IMR-90 (cell line): ENCODE measurements around the gene PTCD2. TPM values are rescaled to one million over a fixed set of nuclear protein-coding genes. Genes with fewer than 3 reads are reported as not detected.

Experiments used
- ATAC-seq: fragments of 200-7000 bp; cut with Tn5 transposase; 2 replicates; pipeline ENCODE4 v1.9.1; 2020; ENCODE audit warnings: low read depth, mild to moderate bottlenecking, moderate library complexity
- BruUV-seq: library from RNA; stranded (reverse); fragments of 400-500 nt; replicated peaks from 2 replicates; lab custom pipeline; 2021; lab: Mats Ljungman, UMichigan
- CTCF ChIA-PET: fragments of 300-600 bp; formaldehyde crosslinking; extraction: SDS; loops from one replicate; lab custom pipeline; 2021; ENCODE audit warnings: antibody characterized with exemption; lab: Yijun Ruan, JAX
- POLR2A ChIA-PET: fragments of 300-600 bp; sonication (Branson Sonifier 250); formaldehyde crosslinking; loops from one replicate; lab custom pipeline; 2022; ENCODE audit warnings: antibody characterized with exemption; ENCODE audit not compliant: unreplicated experiment; lab: Charles Lee
- DNase-seq: peaks from one replicate; pipeline ENCODE4 v3.0.0; 2013
- H2AFZ ChIP-seq: replicated peaks from 2 replicates; pipeline ENCODE3; 2013; ENCODE audit warnings: low read length, mild to moderate bottlenecking; ENCODE audit not compliant: poor library complexity
- H2AK5ac ChIP-seq: 2 replicates; pipeline ENCODE4 v1.6.1; 2013; ENCODE audit warnings: low read depth, low read length, inconsistent platforms
- H2AK9ac ChIP-seq: replicated peaks from 2 replicates; pipeline ENCODE3; 2013; ENCODE audit warnings: mild to moderate bottlenecking, low read depth, low read length, moderate library complexity; ENCODE audit not compliant: poor library complexity
- H2BK120ac ChIP-seq: 2 replicates; pipeline ENCODE4 v1.6.1; 2013; ENCODE audit warnings: low read depth, low read length, inconsistent platforms
- H2BK15ac ChIP-seq: 3 replicates; pipeline ENCODE4 v1.6.1; 2013; ENCODE audit warnings: low read depth, low read length, inconsistent platforms
- H2BK20ac ChIP-seq: 2 replicates; pipeline ENCODE4 v1.6.1; 2013; ENCODE audit warnings: low read depth, mild to moderate bottlenecking, inconsistent platforms, low read length, moderate library complexity
- H2BK5ac ChIP-seq: 2 replicates; pipeline ENCODE4 v1.6.1; 2013; ENCODE audit warnings: mild to moderate bottlenecking, low read depth, low read length, inconsistent platforms; ENCODE audit not compliant: poor library complexity, severe bottlenecking
- H3K14ac ChIP-seq: replicated peaks from 2 replicates; pipeline ENCODE4 v1.6.1; 2013; ENCODE audit warnings: low read depth, low read length, inconsistent platforms
- H3K18ac ChIP-seq: 2 replicates; pipeline ENCODE4 v1.6.1; 2013; ENCODE audit warnings: low read depth, low read length, control low read depth
- H3K23ac ChIP-seq: 2 replicates; pipeline ENCODE4 v1.6.1; 2013; ENCODE audit warnings: low read depth, low read length, inconsistent platforms
- H3K27ac ChIP-seq: 2 replicates; pipeline ENCODE4 v1.5.1; 2013; ENCODE audit warnings: mild to moderate bottlenecking, control low read depth, low read length; ENCODE audit not compliant: insufficient read depth
- H3K27me3 ChIP-seq: 2 replicates; pipeline ENCODE4 v1.6.1; 2013; ENCODE audit warnings: low read length; ENCODE audit not compliant: control insufficient read depth, insufficient read depth
- H3K36me3 ChIP-seq: 2 replicates; pipeline ENCODE4 v1.6.1; 2013; ENCODE audit warnings: low read length, mixed read lengths; ENCODE audit not compliant: control insufficient read depth, insufficient read depth
- H3K4ac ChIP-seq: 2 replicates; pipeline ENCODE4 v1.6.1; 2013; ENCODE audit warnings: low read depth, low read length, inconsistent platforms
- H3K4me1 ChIP-seq: 2 replicates; pipeline ENCODE4 v1.6.1; 2013; ENCODE audit warnings: low read length, mixed read lengths; ENCODE audit not compliant: control insufficient read depth, insufficient read depth
- H3K4me2 ChIP-seq: 2 replicates; pipeline ENCODE4 v1.6.1; 2013; ENCODE audit warnings: low read depth, mild to moderate bottlenecking, control low read depth, low read length, moderate library complexity
- H3K4me3 ChIP-seq: 2 replicates; pipeline ENCODE4 v1.5.1; 2013; ENCODE audit warnings: low read depth, mild to moderate bottlenecking, control low read depth, low read length, moderate library complexity; ENCODE audit not compliant: insufficient read depth
- H3K56ac ChIP-seq: 2 replicates; pipeline ENCODE4 v1.6.1; 2013; ENCODE audit warnings: low read length, inconsistent platforms; ENCODE audit not compliant: insufficient read depth; ENCODE audit errors: extremely low read depth
- H3K79me1 ChIP-seq, 2 experiments: 2 replicates each; pipeline ENCODE4 v1.6.1; 2013; ENCODE audit warnings: low read length in 2 of 2, inconsistent platforms in 1 of 2, low read depth in 1 of 2
- H3K9ac ChIP-seq: 2 replicates; pipeline ENCODE4 v1.6.1; 2013; ENCODE audit warnings: low read depth, low read length, control low read depth
- H3K9me1 ChIP-seq: 2 replicates; pipeline ENCODE4 v1.6.1; 2013; ENCODE audit warnings: low read length, inconsistent platforms; ENCODE audit not compliant: insufficient read depth
- H3K9me3 ChIP-seq: 2 replicates; pipeline ENCODE4 v1.6.1; 2013; ENCODE audit warnings: low read length; ENCODE audit not compliant: control insufficient read depth, insufficient read depth
- H4K20me1 ChIP-seq: 2 replicates; pipeline ENCODE4 v1.6.1; 2013; ENCODE audit warnings: low read length, inconsistent platforms; ENCODE audit not compliant: insufficient read depth
- H4K5ac ChIP-seq: 2 replicates; pipeline ENCODE4 v1.6.1; 2013; ENCODE audit warnings: mild to moderate bottlenecking, low read depth, low read length, control low read depth
- H4K8ac ChIP-seq, 2 experiments: 2 replicates each; pipeline ENCODE4 v1.6.1; 2013; ENCODE audit warnings: low read depth in 2 of 2, low read length in 2 of 2, control low read depth in 1 of 2, inconsistent platforms in 1 of 2
- H4K91ac ChIP-seq: 2 replicates; pipeline ENCODE4 v1.6.1; 2013; ENCODE audit warnings: low read depth, low read length, inconsistent platforms; ENCODE audit not compliant: insufficient read depth
- ELK1 ChIP-seq: fragments of 150-350 bp; IDR thresholded peaks from 2 replicates; pipeline ENCODE4 v1.6.1; 2016; ENCODE audit warnings: low read depth, mild to moderate bottlenecking, low read length, moderate library complexity, borderline replicate concordance
- MAFK ChIP-seq: IDR thresholded peaks from 2 replicates; pipeline ENCODE4 v1.6.1; 2012; ENCODE audit warnings: low read depth, low read length, improper control_type of control experiment
- SMC3 ChIP-seq: fragments of 150-350 bp; IDR thresholded peaks from 2 replicates; pipeline ENCODE4 v1.6.1; 2016; ENCODE audit warnings: low read depth, mild to moderate bottlenecking, antibody characterized with exemption, low read length, moderate library complexity
- WGBS, 2 experiments: methylation state at CpG; one replicate each; pipeline versions ENCODE4 v1.1.5 to v1.1.7; 2013; ENCODE audit warnings: missing lambda C conversion rate in 2 of 2; ENCODE audit not compliant: insufficient read length in 1 of 2; ENCODE audit errors: extremely low coverage in 2 of 2; 5-methylcytosine and 5-hydroxymethylcytosine counted together
- dilution Hi-C: fragments of 300-500 bp; cut with HindIII; formaldehyde crosslinking; loops from one replicate; pipeline ENCODE4 v1.14.3; 2018; ENCODE audit warnings: low sequenced_read_pairs; ENCODE audit not compliant: unreplicated experiment
- in situ Hi-C: fragments of 300-500 bp; cut with MboI; formaldehyde crosslinking; loops from 3 replicates; pipeline ENCODE4 v1.14.3; 2019; ENCODE audit warnings: low sequenced_read_pairs, inconsistent platforms, mixed read lengths
- intact Hi-C: fragments of 100-400 bp; cut with micrococcal nuclease; formaldehyde crosslinking; loops from 2 replicates; pipeline ENCODE4 v1.10.0; 2022
- polyA plus RNA-seq, 3 experiments: library from polyadenylated mRNA; depleted of rRNA; stranded (reverse); fragments of >200 nt; gene quantifications; 2 replicates each; pipeline ENCODE4 v1.2.3, GENCODE V29; 2012; ENCODE audit warnings: low replicate concordance in 1 of 3
- total RNA-seq: library from RNA; depleted of rRNA; stranded (reverse); fragments of >200 nt; gene quantifications from 2 replicates; pipeline ENCODE4 v1.2.3, GENCODE V29; 2012

The PTCD2 gene
- total and polyA plus RNA-seq, 2 of the 4 experiments (the other 2 are of a cell fraction) = 6.5 to 9.9 TPM

GRCh38 chr5:72356361-72356760, 36.2 kb downstream of the PTCD2 start:
- Histone ChIP-seq H4K5ac (no peak overlapping the region), H3K9ac (no peak overlapping the region), H3K4me3 (no peak overlapping the region), H2AK9ac (no peak overlapping the region), H2AK5ac (no peak overlapping the region), H3K4me1 (no peaks in the 10 kb centered on the region), H2BK5ac (no peak overlapping the region), H3K4ac (no peak overlapping the region), H3K27ac (no peak overlapping the region), H2BK120ac (no peak overlapping the region), H3K27me3 (no peaks in the 10 kb centered on the region), H3K4me2 (no peak overlapping the region), H3K79me1 (no peaks in the 10 kb centered on the region), H3K18ac (no peak overlapping the region), H4K91ac (no peak overlapping the region), H3K9me3 (no peaks in the 10 kb centered on the region), H4K20me1 (no peaks in the 10 kb centered on the region), H3K9me1 (peaks cover 5% of the 10 kb centered on the region), H3K14ac (no peak overlapping the region), H3K36me3 (peaks cover 9% of the 10 kb centered on the region), H4K8ac (no peak overlapping the region), H2BK15ac (no peak overlapping the region), H2AFZ (no peak overlapping the region), H2BK20ac (no peak overlapping the region), H3K56ac (no peak overlapping the region), H3K23ac (no peak overlapping the region)
- dilution Hi-C loops = no loop called here
- DNase-seq (no peak), ATAC-seq (no peak)
- in situ Hi-C loops = loop anchor here (25.0 kb wide), 1 partner anchor 156 kb away; the partner anchor contains the start of gene ZNF366
- intact Hi-C loops = no loop called here
- CTCF ChIA-PET = interaction anchor here (0.6 to 1.8 kb wide), 4 partner anchors 56 to 462 kb away, joined by 3 to 6 read pairs (median 4); no protein-coding TSS in a partner anchor
- TF ChIP-seq ELK1 (no peak), MAFK (peak; percentile 44; the same call in 1 of the 2 replicates), SMC3 (no peak)
- POLR2A ChIA-PET = no interaction called here
- no TSS peak for BruUV-seq
- WGBS, 2 experiments = no CpG with 5 or more reads among the region's 1 CpG
